ENCODE measurements around the gene NUP54. TPM values are rescaled to one million over a fixed set of nuclear protein-coding genes. Genes with fewer than 3 reads are reported as not detected.

The NUP54 gene
- total and polyA plus RNA-seq, 9 of the 15 experiments (the other 6 are each of a cell fraction or from before 2014, with no cell fraction given) = 29.6 to 115 (median 67.7) TPM

DNA sequence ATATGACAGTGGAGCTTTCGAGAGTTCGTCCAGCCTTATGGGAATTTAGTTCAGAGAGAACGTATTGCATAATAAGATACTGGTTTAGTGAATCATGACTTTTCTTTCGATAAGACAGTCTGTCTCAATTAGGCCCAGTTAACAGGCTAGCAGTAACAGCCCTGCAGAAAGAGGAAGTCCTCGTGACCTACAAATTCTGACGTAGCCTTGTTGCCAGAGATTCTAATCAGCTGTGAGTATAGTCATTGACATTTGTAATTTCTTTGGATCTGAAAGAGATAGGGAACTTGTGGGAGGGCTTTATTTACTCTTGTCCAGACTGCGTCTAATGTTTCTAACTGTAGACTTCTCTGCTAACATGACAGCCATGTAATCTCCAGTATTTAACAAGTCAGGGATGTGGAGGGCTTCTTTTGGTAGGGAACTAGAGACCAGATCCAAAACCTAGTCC lies 57.9 kb downstream of the NUP54 start (continued):
- TF ChIP-seq, protein P1, sequence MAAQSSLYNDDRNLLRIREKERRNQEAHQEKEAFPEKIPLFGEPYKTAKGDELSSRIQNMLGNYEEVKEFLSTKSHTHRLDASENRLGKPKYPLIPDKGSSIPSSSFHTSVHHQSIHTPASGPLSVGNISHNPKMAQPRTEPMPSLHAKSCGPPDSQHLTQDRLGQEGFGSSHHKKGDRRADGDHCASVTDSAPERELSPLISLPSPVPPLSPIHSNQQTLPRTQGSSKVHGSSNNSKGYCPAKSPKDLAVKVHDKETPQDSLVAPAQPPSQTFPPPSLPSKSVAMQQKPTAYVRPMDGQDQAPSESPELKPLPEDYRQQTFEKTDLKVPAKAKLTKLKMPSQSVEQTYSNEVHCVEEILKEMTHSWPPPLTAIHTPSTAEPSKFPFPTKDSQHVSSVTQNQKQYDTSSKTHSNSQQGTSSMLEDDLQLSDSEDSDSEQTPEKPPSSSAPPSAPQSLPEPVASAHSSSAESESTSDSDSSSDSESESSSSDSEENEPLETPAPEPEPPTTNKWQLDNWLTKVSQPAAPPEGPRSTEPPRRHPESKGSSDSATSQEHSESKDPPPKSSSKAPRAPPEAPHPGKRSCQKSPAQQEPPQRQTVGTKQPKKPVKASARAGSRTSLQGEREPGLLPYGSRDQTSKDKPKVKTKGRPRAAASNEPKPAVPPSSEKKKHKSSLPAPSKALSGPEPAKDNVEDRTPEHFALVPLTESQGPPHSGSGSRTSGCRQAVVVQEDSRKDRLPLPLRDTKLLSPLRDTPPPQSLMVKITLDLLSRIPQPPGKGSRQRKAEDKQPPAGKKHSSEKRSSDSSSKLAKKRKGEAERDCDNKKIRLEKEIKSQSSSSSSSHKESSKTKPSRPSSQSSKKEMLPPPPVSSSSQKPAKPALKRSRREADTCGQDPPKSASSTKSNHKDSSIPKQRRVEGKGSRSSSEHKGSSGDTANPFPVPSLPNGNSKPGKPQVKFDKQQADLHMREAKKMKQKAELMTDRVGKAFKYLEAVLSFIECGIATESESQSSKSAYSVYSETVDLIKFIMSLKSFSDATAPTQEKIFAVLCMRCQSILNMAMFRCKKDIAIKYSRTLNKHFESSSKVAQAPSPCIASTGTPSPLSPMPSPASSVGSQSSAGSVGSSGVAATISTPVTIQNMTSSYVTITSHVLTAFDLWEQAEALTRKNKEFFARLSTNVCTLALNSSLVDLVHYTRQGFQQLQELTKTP (IDR thresholded peaks at IDR 0.05; ENCODE audit: low read depth in 1 of 2, partially characterized antibody in 2 of 2) = peak in 1 of 2 experiments; percentile 84
- peak; percentile 86 for TF ChIP-seq SMAD4 (CRISPR knock-in tag; conservative IDR thresholded peaks at IDR 0.05)
- TF ChIP-seq ZNF766 (CRISPR knock-in tag; conservative IDR thresholded peaks at IDR 0.05) = peak; percentile 83
- TF ChIP-seq, protein P2, sequence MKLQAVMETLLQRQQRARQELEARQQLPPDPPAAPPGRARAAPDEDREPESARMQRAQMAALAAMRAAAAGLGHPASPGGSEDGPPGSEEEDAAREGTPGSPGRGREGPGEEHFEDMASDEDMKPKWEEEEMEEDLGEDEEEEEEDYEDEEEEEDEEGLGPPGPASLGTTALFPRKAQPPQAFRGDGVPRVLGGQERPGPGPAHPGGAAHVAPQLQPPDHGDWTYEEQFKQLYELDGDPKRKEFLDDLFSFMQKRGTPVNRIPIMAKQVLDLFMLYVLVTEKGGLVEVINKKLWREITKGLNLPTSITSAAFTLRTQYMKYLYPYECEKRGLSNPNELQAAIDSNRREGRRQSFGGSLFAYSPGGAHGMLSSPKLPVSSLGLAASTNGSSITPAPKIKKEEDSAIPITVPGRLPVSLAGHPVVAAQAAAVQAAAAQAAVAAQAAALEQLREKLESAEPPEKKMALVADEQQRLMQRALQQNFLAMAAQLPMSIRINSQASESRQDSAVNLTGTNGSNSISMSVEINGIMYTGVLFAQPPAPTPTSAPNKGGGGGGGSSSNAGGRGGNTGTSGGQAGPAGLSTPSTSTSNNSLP (IDR thresholded peaks at IDR 0.05; ENCODE audit: borderline replicate concordance, low read depth, low read length) = peak; percentile 91
- TF ChIP-seq ZNF644 (tag; IDR thresholded peaks at IDR 0.05; ENCODE audit: low read depth) = no peak
- peak; percentile 58 for TF ChIP-seq DACH1 (IDR thresholded peaks at IDR 0.05; ENCODE audit: partially characterized antibody)
- peak; percentile 89 for TF ChIP-seq SMARCA4 (IDR thresholded peaks at IDR 0.05)
- peak in 1 of 2 experiments; percentile 94; a peak in 2 of 4 replicates for TF ChIP-seq RCOR1 (IDR thresholded peaks at IDR 0.05; ENCODE audit: borderline replicate concordance in 1 of 2, low read depth in 2 of 2, low read length in 2 of 2)
- no peak for TF ChIP-seq GTF2A2 (tag; IDR thresholded peaks at IDR 0.05)
- TF ChIP-seq ZNF785 (CRISPR knock-in tag; IDR thresholded peaks at IDR 0.05) = no peak
- TF ChIP-seq, protein P3, sequence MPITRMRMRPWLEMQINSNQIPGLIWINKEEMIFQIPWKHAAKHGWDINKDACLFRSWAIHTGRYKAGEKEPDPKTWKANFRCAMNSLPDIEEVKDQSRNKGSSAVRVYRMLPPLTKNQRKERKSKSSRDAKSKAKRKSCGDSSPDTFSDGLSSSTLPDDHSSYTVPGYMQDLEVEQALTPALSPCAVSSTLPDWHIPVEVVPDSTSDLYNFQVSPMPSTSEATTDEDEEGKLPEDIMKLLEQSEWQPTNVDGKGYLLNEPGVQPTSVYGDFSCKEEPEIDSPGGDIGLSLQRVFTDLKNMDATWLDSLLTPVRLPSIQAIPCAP (CRISPR knock-in tag; IDR thresholded peaks at IDR 0.05; ENCODE audit: borderline replicate concordance) = no peak
- no peak for TF ChIP-seq SMARCB1 (IDR thresholded peaks at IDR 0.05; ENCODE audit: insufficient read length, low read depth)
- no peak for TF ChIP-seq ZNF146 (CRISPR knock-in tag; IDR thresholded peaks at IDR 0.05; ENCODE audit: unreplicated experiment)
- no peak for TF ChIP-seq ZNF121 (CRISPR knock-in tag; conservative IDR thresholded peaks at IDR 0.05)
- no peak for TF ChIP-seq ZNF583 (CRISPR knock-in tag; IDR thresholded peaks at IDR 0.05)
- TF ChIP-seq, protein P4, sequence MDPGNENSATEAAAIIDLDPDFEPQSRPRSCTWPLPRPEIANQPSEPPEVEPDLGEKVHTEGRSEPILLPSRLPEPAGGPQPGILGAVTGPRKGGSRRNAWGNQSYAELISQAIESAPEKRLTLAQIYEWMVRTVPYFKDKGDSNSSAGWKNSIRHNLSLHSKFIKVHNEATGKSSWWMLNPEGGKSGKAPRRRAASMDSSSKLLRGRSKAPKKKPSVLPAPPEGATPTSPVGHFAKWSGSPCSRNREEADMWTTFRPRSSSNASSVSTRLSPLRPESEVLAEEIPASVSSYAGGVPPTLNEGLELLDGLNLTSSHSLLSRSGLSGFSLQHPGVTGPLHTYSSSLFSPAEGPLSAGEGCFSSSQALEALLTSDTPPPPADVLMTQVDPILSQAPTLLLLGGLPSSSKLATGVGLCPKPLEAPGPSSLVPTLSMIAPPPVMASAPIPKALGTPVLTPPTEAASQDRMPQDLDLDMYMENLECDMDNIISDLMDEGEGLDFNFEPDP (CRISPR knock-in tag; IDR thresholded peaks at IDR 0.05) = no peak
- peak; percentile 50; the same call in 1 of the 2 replicates for TF ChIP-seq CTBP1 (IDR thresholded peaks at IDR 0.05; ENCODE audit: borderline replicate concordance)
- peak; percentile 94 for TF ChIP-seq SMARCE1 (IDR thresholded peaks at IDR 0.05)
- TF ChIP-seq, protein P5, sequence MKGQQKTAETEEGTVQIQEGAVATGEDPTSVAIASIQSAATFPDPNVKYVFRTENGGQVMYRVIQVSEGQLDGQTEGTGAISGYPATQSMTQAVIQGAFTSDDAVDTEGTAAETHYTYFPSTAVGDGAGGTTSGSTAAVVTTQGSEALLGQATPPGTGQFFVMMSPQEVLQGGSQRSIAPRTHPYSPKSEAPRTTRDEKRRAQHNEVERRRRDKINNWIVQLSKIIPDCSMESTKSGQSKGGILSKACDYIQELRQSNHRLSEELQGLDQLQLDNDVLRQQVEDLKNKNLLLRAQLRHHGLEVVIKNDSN (CRISPR knock-in tag; IDR thresholded peaks at IDR 0.05) = peak; percentile 66
- no peak for TF ChIP-seq TAF15 (IDR thresholded peaks at IDR 0.05; ENCODE audit: low read depth, low read length)
- TF ChIP-seq SRF (CRISPR knock-in tag; IDR thresholded peaks at IDR 0.05) = no peak

All from K562 (cell line).